GM19023 (cell line): Measurements from ENCODE around the gene GNG4.

Experiments used
- ATAC-seq: cut with Tn5 transposase; IDR thresholded peaks from one replicate; pipeline ENCODE4 v1.9.1; 2021; ENCODE audit warnings: mild to moderate bottlenecking, moderate library complexity; ENCODE audit not compliant: unreplicated experiment

GNG4 gene

DNA sequence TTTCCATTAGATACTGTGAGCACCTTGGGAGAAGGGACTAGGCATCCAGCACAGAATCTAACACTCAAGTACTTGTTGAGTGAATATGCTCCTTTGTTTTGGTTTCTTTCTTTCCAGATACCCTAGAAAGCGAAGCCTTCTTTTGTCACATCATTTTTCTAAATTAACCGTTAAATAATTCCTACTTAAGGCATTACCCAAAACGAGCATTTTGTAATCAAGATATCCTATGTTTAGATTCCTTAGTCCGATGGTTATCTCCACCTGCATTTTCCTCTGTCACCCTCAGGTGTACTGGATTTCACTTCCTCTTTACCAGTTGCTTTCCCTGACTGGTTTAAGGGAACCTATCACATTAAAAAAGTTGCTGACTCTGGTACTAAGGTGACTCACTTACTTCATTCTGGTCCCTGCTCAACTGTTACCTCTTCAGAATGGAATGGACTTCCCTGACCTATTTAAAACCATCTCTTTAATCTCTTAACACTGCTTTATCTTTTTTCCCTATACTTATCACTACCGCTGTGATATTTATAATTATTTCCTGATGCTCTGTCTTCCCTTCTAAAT lies 148.5 kb downstream of the GNG4 start:
- no peak for ATAC-seq
